OCI-LY7 (cell line): ENCODE measurements around the gene KBTBD8. TPM values are rescaled to one million over a fixed set of nuclear protein-coding genes. Genes with fewer than 3 reads are reported as not detected.

Source experiments
- BruUV-seq: library from RNA; stranded (reverse); fragments of 400-500 nt; replicated peaks from 2 replicates; lab custom pipeline; 2021; lab: Mats Ljungman, UMichigan
- CTCF ChIA-PET: fragments of 300-600 bp; sonication (Branson Sonifier 250); formaldehyde crosslinking; loops from one replicate; lab custom pipeline; 2022; ENCODE audit warnings: antibody characterized with exemption; ENCODE audit not compliant: unreplicated experiment; lab: Charles Lee
- POLR2A ChIA-PET: fragments of 300-600 bp; sonication (Branson Sonifier 250); formaldehyde crosslinking; loops from one replicate; lab custom pipeline; 2022; ENCODE audit warnings: antibody characterized with exemption; lab: Charles Lee
- DNase-seq: peaks from one replicate; pipeline ENCODE4 v3.0.0-alpha.2; 2015; ENCODE audit warnings: low spot score
- H2AFZ ChIP-seq: fragments of 200-600 bp; sonication (generic), shearing (Covaris generic); 2 replicates; pipeline ENCODE4 v1.6.1; 2014; ENCODE audit warnings: mild to moderate bottlenecking, antibody characterized with exemption, low read length, moderate library complexity
- H3K27ac ChIP-seq: fragments of 200-600 bp; sonication (generic); 2 replicates; pipeline ENCODE4 v1.5.1; 2014; ENCODE audit warnings: mixed run types, low read depth, mild to moderate bottlenecking, moderate library complexity, low read length, inconsistent platforms; ENCODE audit not compliant: poor library complexity, severe bottlenecking
- H3K36me3 ChIP-seq: fragments of 200-600 bp; sonication (generic); 2 replicates; pipeline ENCODE4 v1.6.1; 2014; ENCODE audit warnings: mild to moderate bottlenecking, antibody characterized with exemption, low read length, moderate library complexity, mixed read lengths; ENCODE audit not compliant: insufficient read depth
- H3K4me1 ChIP-seq: fragments of 200-600 bp; sonication (generic); 2 replicates; pipeline ENCODE4 v1.5.1; 2014; ENCODE audit warnings: mild to moderate bottlenecking, low read length; ENCODE audit not compliant: insufficient read depth, poor library complexity, severe bottlenecking
- H3K4me2 ChIP-seq: fragments of 200-600 bp; sonication (generic); 2 replicates; pipeline ENCODE4 v1.6.1; 2014; ENCODE audit warnings: mild to moderate bottlenecking, low read length
- H3K4me3 ChIP-seq: fragments of 200-600 bp; sonication (generic); 2 replicates; pipeline ENCODE4 v1.5.1; 2014; ENCODE audit warnings: mild to moderate bottlenecking, low read depth, low read length; ENCODE audit not compliant: poor library complexity, severe bottlenecking
- H3K79me2 ChIP-seq: fragments of 200-600 bp; sonication (generic); 2 replicates; pipeline ENCODE4 v1.6.1; 2016; ENCODE audit warnings: low read depth, mild to moderate bottlenecking, low read length, moderate library complexity, mixed read lengths; ENCODE audit not compliant: insufficient read depth
- H3K9me2 ChIP-seq: fragments of 200-600 bp; sonication (generic); 2 replicates; pipeline ENCODE4 v1.6.1; 2016; ENCODE audit warnings: mild to moderate bottlenecking, low read length, mixed read lengths; ENCODE audit not compliant: insufficient read depth
- H3K9me3 ChIP-seq: fragments of 200-600 bp; sonication (generic); 2 replicates; pipeline ENCODE4 v1.6.1; 2014; ENCODE audit warnings: mild to moderate bottlenecking, mixed run types, low read length, mixed read lengths
- H4K20me1 ChIP-seq: fragments of 200-600 bp; sonication (generic); 2 replicates; pipeline ENCODE4 v1.6.1; 2014; ENCODE audit warnings: mild to moderate bottlenecking, antibody characterized with exemption, low read length, moderate library complexity, mixed read lengths; ENCODE audit not compliant: insufficient read depth
- CTCF ChIP-seq: fragments of 200-600 bp; sonication (generic); conservative IDR thresholded peaks from 2 replicates; pipeline ENCODE4 v1.5.1; 2014; ENCODE audit warnings: mild to moderate bottlenecking, antibody characterized with exemption, low read length, moderate library complexity, mixed read lengths
- EZH2phosphoT487 ChIP-seq: fragments of 200-600 bp; sonication (generic); IDR thresholded peaks from 2 replicates; pipeline ENCODE4 v1.6.1; 2018; ENCODE audit warnings: low read depth, borderline replicate concordance, mild to moderate bottlenecking, mixed run types, antibody characterized with exemption, low read length, moderate library complexity, mixed read lengths
- intact Hi-C: fragments of 100-400 bp; cut with micrococcal nuclease; formaldehyde crosslinking; loops from one replicate; pipeline ENCODE4 v1.10.0; 2022; ENCODE audit not compliant: unreplicated experiment
- total RNA-seq, 2 experiments: library from RNA; depleted of rRNA in 1 of 2; stranded (reverse); fragments of >200 nt in 1 of 2; shearing (Covaris generic) in 1 of 2; gene quantifications; 2 replicates each; pipeline ENCODE4 v1.2.3, GENCODE V29; 2014 to 2022

The KBTBD8 gene
- total RNA-seq, 2 experiments from 2014 or later = 16.4 to 24.8 TPM

- peak overlapping the region; percentile 52 for H3K27ac ChIP-seq
- peak overlapping the region; percentile 61 for H3K4me3 ChIP-seq
- H4K20me1 ChIP-seq = no peaks in the 10 kb centered on the region
- ChIA-PET POLR2A (interaction anchor here (0.7 to 3.1 kb wide), 17 partner anchors 8 to 73 kb away, joined by 3 to 16 read pairs (median 4); partner anchors contain the start of gene KBTBD8), CTCF (interaction anchor here (0.5 to 2.8 kb wide), 7 partner anchors 18 to 394 kb away, joined by 3 to 14 read pairs (median 4); no protein-coding TSS in a partner anchor)
- peak; percentile 88 for TF ChIP-seq CTCF
- TF ChIP-seq EZH2phosphoT487 = no peak
- peak overlapping the region; percentile 69 for H3K4me2 ChIP-seq
- H3K9me2 ChIP-seq = no peaks in the 10 kb centered on the region
- H3K79me2 ChIP-seq = no peaks in the 10 kb centered on the region
- DNase-seq = peak; percentile 71
- H3K36me3 ChIP-seq = no peaks in the 10 kb centered on the region
- peak overlapping the region; percentile 99 for H2AFZ ChIP-seq
- H3K9me3 ChIP-seq = no peaks in the 10 kb centered on the region
- BruUV-seq = TSS peak; percentile 81
- intact Hi-C loops = loop anchor here (1.0 kb wide), 1 partner anchor 47 kb away; no protein-coding TSS in a partner anchor
- peaks cover 10% of the 10 kb centered on the region for H3K4me1 ChIP-seq
Observed at GRCh38 chr3:66989860-66990696, 8.0 kb upstream of the KBTBD8 start.

- no peak overlapping the region for H2AFZ ChIP-seq
Observed at GRCh38 chr3:66991459-66991858, 6.6 kb upstream of the KBTBD8 start.

More at GRCh38 chr3:66991459-66991858, 6.6 kb upstream of the KBTBD8 start:
- no peak for DNase-seq
- TF ChIP-seq CTCF = no peak
- no peak for TF ChIP-seq EZH2phosphoT487
- ChIA-PET CTCF (interaction anchor here (0.5 to 1.7 kb wide), 5 partner anchors 25 to 56 kb away, joined by 3 to 4 read pairs (median 4); no protein-coding TSS in a partner anchor), POLR2A (interaction anchor here (0.5 to 3.1 kb wide), 8 partner anchors 10 to 1926 kb away, joined by 3 to 15 read pairs (median 6); no protein-coding TSS in a partner anchor)
- Histone ChIP-seq H3K4me1 (peaks cover 10% of the 10 kb centered on the region), H3K79me2 (no peaks in the 10 kb centered on the region), H3K36me3 (no peaks in the 10 kb centered on the region), H3K9me2 (no peaks in the 10 kb centered on the region), H3K4me2 (no peak overlapping the region), H3K4me3 (no peak overlapping the region), H3K9me3 (no peaks in the 10 kb centered on the region), H4K20me1 (no peaks in the 10 kb centered on the region), H3K27ac (no peak overlapping the region)
- intact Hi-C loops = no loop called here
- no TSS peak for BruUV-seq
